ENCODE measurements around the gene SLC39A9. TPM values are rescaled to one million over a fixed set of nuclear protein-coding genes. Genes with fewer than 3 reads are reported as not detected.

Gene SLC39A9
- total RNA-seq, 1 experiment from 2014 or later, result 63.4 TPM

DNA sequence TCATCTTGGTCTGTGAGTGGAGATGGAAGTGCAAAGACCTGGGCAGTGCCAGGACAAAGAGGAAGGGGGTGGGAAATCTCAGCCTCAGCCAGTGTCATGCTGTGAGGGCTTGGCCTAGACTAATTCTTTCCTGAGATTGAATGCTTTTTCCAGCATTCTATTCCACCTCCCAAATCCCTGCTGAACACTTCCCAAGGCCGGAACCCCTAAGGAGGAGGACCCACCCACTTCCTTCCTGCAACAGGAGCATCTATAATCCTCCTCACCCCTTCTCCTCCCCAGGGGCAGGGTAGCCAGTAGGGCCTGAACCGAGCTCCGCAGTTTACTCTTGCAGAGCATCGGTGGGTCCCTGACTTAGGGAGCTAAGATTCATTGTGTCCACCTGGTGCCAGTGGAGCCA is 89.3 kb downstream of the SLC39A9 start:
- no peak overlapping the region for H3K4me3 ChIP-seq (ENCODE audit: low read depth in 2 of 2, low read length in 2 of 2)
- CTCF ChIA-PET, result interaction anchor here (0.6 kb wide), 1 partner anchor 17 kb away, joined by 13 read pairs; no protein-coding TSS in a partner anchor
- DNase-seq (ENCODE audit: low read depth, low spot score) (no peak), ATAC-seq (no peak)
- H3K27ac ChIP-seq (ENCODE audit: low read length), result no peak overlapping the region
- no peak for TF ChIP-seq TCF7L2 (IDR thresholded peaks at IDR 0.05; ENCODE audit: low read depth, low read length)
- no peak for TF ChIP-seq SIN3A (IDR thresholded peaks at IDR 0.05; ENCODE audit: borderline replicate concordance, insufficient read depth, low read depth, low read length)
- TF ChIP-seq POLR2AphosphoS5 (IDR thresholded peaks at IDR 0.05; ENCODE audit: low read depth, low read length), result no peak
- TF ChIP-seq, protein P1, sequence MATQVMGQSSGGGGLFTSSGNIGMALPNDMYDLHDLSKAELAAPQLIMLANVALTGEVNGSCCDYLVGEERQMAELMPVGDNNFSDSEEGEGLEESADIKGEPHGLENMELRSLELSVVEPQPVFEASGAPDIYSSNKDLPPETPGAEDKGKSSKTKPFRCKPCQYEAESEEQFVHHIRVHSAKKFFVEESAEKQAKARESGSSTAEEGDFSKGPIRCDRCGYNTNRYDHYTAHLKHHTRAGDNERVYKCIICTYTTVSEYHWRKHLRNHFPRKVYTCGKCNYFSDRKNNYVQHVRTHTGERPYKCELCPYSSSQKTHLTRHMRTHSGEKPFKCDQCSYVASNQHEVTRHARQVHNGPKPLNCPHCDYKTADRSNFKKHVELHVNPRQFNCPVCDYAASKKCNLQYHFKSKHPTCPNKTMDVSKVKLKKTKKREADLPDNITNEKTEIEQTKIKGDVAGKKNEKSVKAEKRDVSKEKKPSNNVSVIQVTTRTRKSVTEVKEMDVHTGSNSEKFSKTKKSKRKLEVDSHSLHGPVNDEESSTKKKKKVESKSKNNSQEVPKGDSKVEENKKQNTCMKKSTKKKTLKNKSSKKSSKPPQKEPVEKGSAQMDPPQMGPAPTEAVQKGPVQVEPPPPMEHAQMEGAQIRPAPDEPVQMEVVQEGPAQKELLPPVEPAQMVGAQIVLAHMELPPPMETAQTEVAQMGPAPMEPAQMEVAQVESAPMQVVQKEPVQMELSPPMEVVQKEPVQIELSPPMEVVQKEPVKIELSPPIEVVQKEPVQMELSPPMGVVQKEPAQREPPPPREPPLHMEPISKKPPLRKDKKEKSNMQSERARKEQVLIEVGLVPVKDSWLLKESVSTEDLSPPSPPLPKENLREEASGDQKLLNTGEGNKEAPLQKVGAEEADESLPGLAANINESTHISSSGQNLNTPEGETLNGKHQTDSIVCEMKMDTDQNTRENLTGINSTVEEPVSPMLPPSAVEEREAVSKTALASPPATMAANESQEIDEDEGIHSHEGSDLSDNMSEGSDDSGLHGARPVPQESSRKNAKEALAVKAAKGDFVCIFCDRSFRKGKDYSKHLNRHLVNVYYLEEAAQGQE (IDR thresholded peaks at IDR 0.05; ENCODE audit: insufficient read depth in 1 of 2, low read depth in 2 of 2, low read length in 1 of 2), result no peak
- TF ChIP-seq, protein P2, sequence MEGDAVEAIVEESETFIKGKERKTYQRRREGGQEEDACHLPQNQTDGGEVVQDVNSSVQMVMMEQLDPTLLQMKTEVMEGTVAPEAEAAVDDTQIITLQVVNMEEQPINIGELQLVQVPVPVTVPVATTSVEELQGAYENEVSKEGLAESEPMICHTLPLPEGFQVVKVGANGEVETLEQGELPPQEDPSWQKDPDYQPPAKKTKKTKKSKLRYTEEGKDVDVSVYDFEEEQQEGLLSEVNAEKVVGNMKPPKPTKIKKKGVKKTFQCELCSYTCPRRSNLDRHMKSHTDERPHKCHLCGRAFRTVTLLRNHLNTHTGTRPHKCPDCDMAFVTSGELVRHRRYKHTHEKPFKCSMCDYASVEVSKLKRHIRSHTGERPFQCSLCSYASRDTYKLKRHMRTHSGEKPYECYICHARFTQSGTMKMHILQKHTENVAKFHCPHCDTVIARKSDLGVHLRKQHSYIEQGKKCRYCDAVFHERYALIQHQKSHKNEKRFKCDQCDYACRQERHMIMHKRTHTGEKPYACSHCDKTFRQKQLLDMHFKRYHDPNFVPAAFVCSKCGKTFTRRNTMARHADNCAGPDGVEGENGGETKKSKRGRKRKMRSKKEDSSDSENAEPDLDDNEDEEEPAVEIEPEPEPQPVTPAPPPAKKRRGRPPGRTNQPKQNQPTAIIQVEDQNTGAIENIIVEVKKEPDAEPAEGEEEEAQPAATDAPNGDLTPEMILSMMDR (IDR thresholded peaks at IDR 0.05), result no peak
- no peaks in the 10 kb centered on the region for H3K9me3 ChIP-seq (ENCODE audit: control insufficient read depth, insufficient read depth, low read depth, low read length)
- no TSS peak for BruUV-seq (replicated peaks)
- in situ Hi-C loops (cut with HindIII; ENCODE audit: low pct_unique_long_range_greater_than_20kb, low sequenced_read_pairs), result no loop called here
- POLR2A ChIA-PET, result interaction anchor here (0.6 kb wide), 1 partner anchor 104 kb away, joined by 3 read pairs; no protein-coding TSS in a partner anchor
- H3K27me3 ChIP-seq (ENCODE audit: control insufficient read depth, insufficient read depth, low read length), result peaks cover 2% of the 10 kb centered on the region; the same call in 1 of the 2 replicates
- intact Hi-C loops (cut with micrococcal nuclease; ENCODE audit: unreplicated experiment), result no loop called here
- H3K4me1 ChIP-seq (ENCODE audit: control insufficient read depth, insufficient read depth, low read length), result no peaks in the 10 kb centered on the region
- H3K36me3 ChIP-seq (ENCODE audit: control insufficient read depth, insufficient read depth, low read length), result no peaks in the 10 kb centered on the region

DNA sequence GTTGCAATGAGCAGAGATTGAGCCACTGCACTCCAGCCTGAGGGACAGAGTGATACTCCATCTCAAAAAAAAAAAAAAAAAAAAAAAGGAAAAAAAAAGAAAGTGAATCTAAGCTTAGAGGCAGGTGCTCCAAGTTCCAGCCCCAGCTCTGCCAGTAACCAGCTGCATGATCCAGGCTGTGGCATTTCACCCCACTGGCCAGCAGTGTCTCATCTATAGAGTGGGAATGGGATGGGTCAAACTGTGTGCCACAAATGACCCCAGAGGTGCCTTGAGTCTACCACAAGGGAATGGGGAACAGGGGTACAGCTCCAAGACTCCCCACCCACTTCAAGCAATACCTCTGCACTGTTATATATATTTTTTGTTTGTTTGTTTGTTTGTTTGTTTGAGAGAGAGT is 91.0 kb downstream of the SLC39A9 start:
- no peaks in the 10 kb centered on the region for H3K9me3 ChIP-seq (ENCODE audit: control insufficient read depth, insufficient read depth, low read depth, low read length)
- ATAC-seq (no peak), DNase-seq (ENCODE audit: low read depth, low spot score) (no peak)
- peaks cover 2% of the 10 kb centered on the region; the same call in 1 of the 2 replicates for H3K27me3 ChIP-seq (ENCODE audit: control insufficient read depth, insufficient read depth, low read length)
- intact Hi-C loops (cut with micrococcal nuclease; ENCODE audit: unreplicated experiment) (no loop called here), in situ Hi-C loops (cut with HindIII; ENCODE audit: low pct_unique_long_range_greater_than_20kb, low sequenced_read_pairs) (no loop called here)
- TF ChIP-seq TCF7L2 (IDR thresholded peaks at IDR 0.05; ENCODE audit: low read depth, low read length) (no peak), SIN3A (IDR thresholded peaks at IDR 0.05; ENCODE audit: borderline replicate concordance, insufficient read depth, low read depth, low read length) (no peak), POLR2AphosphoS5 (IDR thresholded peaks at IDR 0.05; ENCODE audit: low read depth, low read length) (no peak)
- TF ChIP-seq, protein P2 (IDR thresholded peaks at IDR 0.05), result no peak
- TF ChIP-seq, protein P1 (IDR thresholded peaks at IDR 0.05; ENCODE audit: insufficient read depth in 1 of 2, low read depth in 2 of 2, low read length in 1 of 2), result no peak
- no TSS peak for BruUV-seq (replicated peaks)
- no peaks in the 10 kb centered on the region for H3K36me3 ChIP-seq (ENCODE audit: control insufficient read depth, insufficient read depth, low read length)
- H3K4me3 ChIP-seq (ENCODE audit: low read depth in 2 of 2, low read length in 2 of 2), result no peak overlapping the region
- POLR2A ChIA-PET, result interaction anchor here (0.6 kb wide), 1 partner anchor 498 kb away, joined by 19 read pairs; no protein-coding TSS in a partner anchor
- H3K4me1 ChIP-seq (ENCODE audit: control insufficient read depth, insufficient read depth, low read length), result no peaks in the 10 kb centered on the region
- CTCF ChIA-PET, result no interaction called here
- no peak overlapping the region for H3K27ac ChIP-seq (ENCODE audit: low read length)

All from Panc1 (cell line).